Activated CD8-positive, alpha-beta T cell treated with anti-CD3 and anti-CD28 coated beads, Interleukin-2, amount 10 ng/mL, durations not matched to agents 7 days and 5 days (primary cell): ENCODE results near the gene CBLL1. TPM values are rescaled to one million over a fixed set of nuclear protein-coding genes. Genes with fewer than 3 reads are reported as not detected.

Experiments
- ATAC-seq: fragments of 150-1000 bp; cut with Tn5 transposase; one replicate; pipeline ENCODE4 v1.10.0; 2021; ENCODE audit warnings: moderate library complexity
- CTCF ChIA-PET: fragments of 350-600 bp; sonication (Branson Sonifier 250); formaldehyde crosslinking; loops from one replicate; lab custom pipeline; 2021; ENCODE audit warnings: antibody characterized with exemption; lab: Charles Lee
- POLR2A ChIA-PET: fragments of 350-600 bp; sonication (Branson Sonifier 250); formaldehyde crosslinking; loops from one replicate; lab custom pipeline; 2021; ENCODE audit warnings: antibody characterized with exemption; lab: Charles Lee
- DNase-seq: peaks from one replicate; pipeline ENCODE4 v3.0.0-alpha.2; 2020
- H3K27ac Mint-ChIP-seq: one replicate; pipeline ENCODE4 v1.8.0; 2021; ENCODE audit warnings: mild to moderate bottlenecking, mixed read lengths
- H3K27me3 Mint-ChIP-seq: one replicate; pipeline ENCODE4 v1.8.0; 2021; ENCODE audit warnings: low read depth, mixed read lengths
- H3K36me3 Mint-ChIP-seq: one replicate; pipeline ENCODE4 v1.8.0; 2021; ENCODE audit warnings: low read depth, mixed read lengths
- H3K4me1 Mint-ChIP-seq: one replicate; pipeline ENCODE4 v1.8.0; 2021; ENCODE audit warnings: low read depth, mixed read lengths
- H3K4me3 Mint-ChIP-seq: one replicate; pipeline ENCODE4 v1.8.0; 2021; ENCODE audit warnings: mild to moderate bottlenecking, mixed read lengths
- H3K9me3 Mint-ChIP-seq: one replicate; pipeline ENCODE4 v1.8.0; 2022; ENCODE audit warnings: mixed read lengths; ENCODE audit not compliant: insufficient read depth
- total RNA-seq, 2 experiments: library from RNA; stranded (reverse); gene quantifications; one replicate each; pipeline ENCODE4 v1.2.3, GENCODE V29; 2021

CBLL1 gene
- 10 to 100 TPM; 36.3 to 42.4 TPM for total RNA-seq

GRCh38 chr7:107743567-107744344 is at the start of gene CBLL1:
Gene CBLL1, plus strand, starts transcription at chr7:107744142. Its CDS starts 22 bp downstream, at chr7:107744164.
- peak within 1 kb of the TSS; percentile 90 for H3K4me3 Mint-ChIP-seq
- H3K27me3 Mint-ChIP-seq = no peaks in the 10 kb centered on the region
- ATAC-seq (peak; percentile 94), DNase-seq (peak; percentile 98)
- H3K36me3 Mint-ChIP-seq = peaks cover 13% of the 10 kb centered on the region
- H3K27ac Mint-ChIP-seq = peak within 1 kb of the TSS; percentile 100
- ChIA-PET CTCF (interaction anchor here (0.7 to 10.6 kb wide), 31 partner anchors 10 to 1083 kb away, joined by 3 to 322 read pairs (median 4); partner anchors contain the start of genes CCDC71L, COG5, DLD and DUS4L), POLR2A (interaction anchor here (0.6 to 2.8 kb wide), 31 partner anchors 9 to 855 kb away, joined by 3 to 30 read pairs (median 4); partner anchors contain the start of genes COG5, DLD, DUS4L and HBP1)
- no peaks in the 10 kb centered on the region for H3K9me3 Mint-ChIP-seq
- peaks cover 39% of the 10 kb centered on the region for H3K4me1 Mint-ChIP-seq

- no peaks in the 10 kb centered on the region for H3K9me3 Mint-ChIP-seq
- no peak for DNase-seq
- ChIA-PET POLR2A (interaction anchor here (0.5 kb wide), 1 partner anchor 400 kb away, joined by 3 read pairs; no protein-coding TSS in a partner anchor), CTCF (no interaction called here)
- H3K4me1 Mint-ChIP-seq = no peaks in the 10 kb centered on the region
- no peak overlapping the region for H3K4me3 Mint-ChIP-seq
- H3K27me3 Mint-ChIP-seq = peaks cover 6% of the 10 kb centered on the region
- no peak overlapping the region for H3K27ac Mint-ChIP-seq
- ATAC-seq = no peak
- no peaks in the 10 kb centered on the region for H3K36me3 Mint-ChIP-seq
Measured at GRCh38 chr7:107694386-107694785, 49.6 kb upstream of the CBLL1 start.

- POLR2A ChIA-PET = no interaction called here
- no peak overlapping the region for H3K4me3 Mint-ChIP-seq
- H3K36me3 Mint-ChIP-seq = no peaks in the 10 kb centered on the region
- ATAC-seq = no peak
- no peak for DNase-seq
- H3K9me3 Mint-ChIP-seq = no peaks in the 10 kb centered on the region
- peaks cover 6% of the 10 kb centered on the region for H3K27me3 Mint-ChIP-seq
- H3K4me1 Mint-ChIP-seq = no peaks in the 10 kb centered on the region
- H3K27ac Mint-ChIP-seq = no peak overlapping the region
- CTCF ChIA-PET = interaction anchor here (0.8 to 1.3 kb wide), 3 partner anchors 35 to 184 kb away, joined by 3 read pairs; no protein-coding TSS in a partner anchor
Measured at GRCh38 chr7:107696330-107696946, 47.5 kb upstream of the CBLL1 start.

- no peaks in the 10 kb centered on the region for H3K36me3 Mint-ChIP-seq
- no peak overlapping the region for H3K27ac Mint-ChIP-seq
- H3K9me3 Mint-ChIP-seq = no peaks in the 10 kb centered on the region
- ChIA-PET POLR2A (no interaction called here), CTCF (interaction anchor here (1.2 kb wide), 1 partner anchor 16 kb away, joined by 3 read pairs; no protein-coding TSS in a partner anchor)
- ATAC-seq = no peak
- H3K4me3 Mint-ChIP-seq = no peak overlapping the region
- DNase-seq = no peak
- H3K4me1 Mint-ChIP-seq = no peaks in the 10 kb centered on the region
- H3K27me3 Mint-ChIP-seq = peaks cover 4% of the 10 kb centered on the region
Measured at GRCh38 chr7:107697321-107698049, 46.5 kb upstream of the CBLL1 start.

GRCh38 chr7:107700570-107700969 is 43.4 kb upstream of the CBLL1 start:
- no peaks in the 10 kb centered on the region for H3K27me3 Mint-ChIP-seq
- no peak for ATAC-seq
- DNase-seq = no peak
- no peak overlapping the region for H3K4me3 Mint-ChIP-seq
- H3K4me1 Mint-ChIP-seq = peaks cover 8% of the 10 kb centered on the region
- no peak overlapping the region for H3K27ac Mint-ChIP-seq
- no peaks in the 10 kb centered on the region for H3K9me3 Mint-ChIP-seq
- ChIA-PET CTCF (no interaction called here), POLR2A (no interaction called here)
- no peaks in the 10 kb centered on the region for H3K36me3 Mint-ChIP-seq

GRCh38 chr7:107701191-107701590 is 42.8 kb upstream of the CBLL1 start:
- H3K4me3 Mint-ChIP-seq = no peak overlapping the region
- H3K27me3 Mint-ChIP-seq = no peaks in the 10 kb centered on the region
- no peak for ATAC-seq
- H3K4me1 Mint-ChIP-seq = peaks cover 8% of the 10 kb centered on the region
- DNase-seq = no peak
- H3K27ac Mint-ChIP-seq = no peak overlapping the region
- H3K9me3 Mint-ChIP-seq = no peaks in the 10 kb centered on the region
- POLR2A ChIA-PET = no interaction called here
- H3K36me3 Mint-ChIP-seq = no peaks in the 10 kb centered on the region
- CTCF ChIA-PET = no interaction called here

- POLR2A ChIA-PET = no interaction called here
Measured at GRCh38 chr7:107703219-107703618, 40.7 kb upstream of the CBLL1 start.

GRCh38 chr7:107703872-107704271 is 40.1 kb upstream of the CBLL1 start:
- no peak overlapping the region for H3K27ac Mint-ChIP-seq
- no peaks in the 10 kb centered on the region for H3K9me3 Mint-ChIP-seq
- ChIA-PET CTCF (interaction anchor here (1.4 kb wide), 1 partner anchor 171 kb away, joined by 3 read pairs; no protein-coding TSS in a partner anchor), POLR2A (no interaction called here)
- no peak for ATAC-seq
- H3K4me3 Mint-ChIP-seq = no peak overlapping the region
- H3K27me3 Mint-ChIP-seq = no peaks in the 10 kb centered on the region
- peaks cover 8% of the 10 kb centered on the region for H3K4me1 Mint-ChIP-seq
- DNase-seq = no peak
- no peaks in the 10 kb centered on the region for H3K36me3 Mint-ChIP-seq

More at GRCh38 chr7:107703219-107703618, 40.7 kb upstream of the CBLL1 start:
- Mint-ChIP-seq H3K4me1 (peaks cover 8% of the 10 kb centered on the region), H3K27me3 (no peaks in the 10 kb centered on the region), H3K36me3 (no peaks in the 10 kb centered on the region), H3K27ac (no peak overlapping the region), H3K4me3 (no peak overlapping the region), H3K9me3 (no peaks in the 10 kb centered on the region)
- CTCF ChIA-PET = interaction anchor here (1.4 kb wide), 1 partner anchor 172 kb away, joined by 3 read pairs; no protein-coding TSS in a partner anchor
- no peak for ATAC-seq
- no peak for DNase-seq

- DNase-seq (no peak), ATAC-seq (no peak)
- Mint-ChIP-seq H3K9me3 (no peaks in the 10 kb centered on the region), H3K27me3 (no peaks in the 10 kb centered on the region), H3K27ac (no peak overlapping the region), H3K36me3 (no peaks in the 10 kb centered on the region), H3K4me3 (no peak overlapping the region), H3K4me1 (peaks cover under 1% of the 10 kb centered on the region)
- ChIA-PET POLR2A (no interaction called here), CTCF (no interaction called here)
Measured at GRCh38 chr7:107708956-107709355, 35.0 kb upstream of the CBLL1 start.

- no peak overlapping the region for H3K27ac Mint-ChIP-seq
- POLR2A ChIA-PET = no interaction called here
- no peak overlapping the region for H3K4me3 Mint-ChIP-seq
- CTCF ChIA-PET = interaction anchor here (1.4 kb wide), 1 partner anchor 9 kb away, joined by 5 read pairs; no protein-coding TSS in a partner anchor
- H3K4me1 Mint-ChIP-seq = no peaks in the 10 kb centered on the region
- no peaks in the 10 kb centered on the region for H3K27me3 Mint-ChIP-seq
- no peaks in the 10 kb centered on the region for H3K36me3 Mint-ChIP-seq
- DNase-seq = no peak
- no peak for ATAC-seq
- no peaks in the 10 kb centered on the region for H3K9me3 Mint-ChIP-seq
Measured at GRCh38 chr7:107711301-107711700, 32.6 kb upstream of the CBLL1 start.

GRCh38 chr7:107712025-107712424 is 31.9 kb upstream of the CBLL1 start:
- DNase-seq (no peak), ATAC-seq (no peak)
- POLR2A ChIA-PET = no interaction called here
- CTCF ChIA-PET = interaction anchor here (1.1 to 1.4 kb wide), 2 partner anchors 9 to 164 kb away, joined by 3 to 5 read pairs; no protein-coding TSS in a partner anchor
- no peak overlapping the region for H3K27ac Mint-ChIP-seq
- H3K27me3 Mint-ChIP-seq = no peaks in the 10 kb centered on the region
- H3K4me1 Mint-ChIP-seq = no peaks in the 10 kb centered on the region
- no peak overlapping the region for H3K4me3 Mint-ChIP-seq
- no peaks in the 10 kb centered on the region for H3K36me3 Mint-ChIP-seq
- H3K9me3 Mint-ChIP-seq = no peaks in the 10 kb centered on the region
